ENCODE results near the gene CBARP. TPM values are rescaled to one million over a fixed set of nuclear protein-coding genes. Genes with fewer than 3 reads are reported as not detected.

Gene CBARP
- polyA plus RNA-seq, 1 donor from 2014 or later: 18.2 TPM

DNA sequence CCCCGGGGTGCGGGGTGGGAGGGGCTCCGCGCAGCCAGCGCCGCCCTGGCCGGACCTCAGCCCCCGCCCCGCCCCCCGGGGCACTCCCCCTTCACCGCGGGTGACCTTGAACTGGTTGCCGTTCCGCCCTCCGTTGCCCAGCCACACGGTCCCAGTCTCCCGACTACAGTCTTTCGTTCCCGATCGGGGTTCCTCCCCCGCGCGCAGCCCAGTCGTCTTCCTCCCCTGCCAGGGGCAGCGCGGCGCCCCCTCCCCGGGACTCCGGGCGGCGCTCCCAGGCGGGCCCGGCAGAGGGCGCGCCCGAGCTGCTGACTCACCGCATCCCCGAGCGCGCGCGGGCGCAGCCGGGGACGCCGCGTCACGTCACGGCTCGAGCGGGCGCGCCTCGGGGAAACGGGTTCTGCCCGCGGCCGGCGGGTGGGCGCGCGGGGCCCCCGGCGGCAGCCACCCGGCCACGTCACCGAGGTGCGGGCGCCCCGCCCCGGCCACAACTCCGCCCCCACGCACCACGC, 11.0 kb upstream of the CBARP start:
- peaks cover 4% of the 10 kb centered on the region for H4K20me1 ChIP-seq (ENCODE audit: insufficient read depth)
- H3K27me3 ChIP-seq (ENCODE audit: insufficient read depth, low read depth, low read length): no peaks in the 10 kb centered on the region
- no peak overlapping the region for H2AFZ ChIP-seq (ENCODE audit: low read depth, low read length)
- no peaks in the 10 kb centered on the region for H3K9me2 ChIP-seq (ENCODE audit: insufficient read depth, low read length)
- H3K79me2 ChIP-seq (replicated peaks; ENCODE audit: insufficient read depth, low read length): peaks cover 42% of the 10 kb centered on the region
- no peak overlapping the region for H3K4me2 ChIP-seq (ENCODE audit: low read length)
- peak overlapping the region; percentile 93 for H3K27ac ChIP-seq (ENCODE audit: low read length)
- no peaks in the 10 kb centered on the region for H3K36me3 ChIP-seq (ENCODE audit: insufficient read depth, low read length)
- peak overlapping the region; percentile 98 for H3K9ac ChIP-seq (ENCODE audit: low read length)
- peak overlapping the region; percentile 93 for H3K4me3 ChIP-seq (ENCODE audit: low read length)
- H3F3A ChIP-seq (ENCODE audit: insufficient read depth, low read length, poor library complexity, severe bottlenecking): no peaks in the 10 kb centered on the region
- no peaks in the 10 kb centered on the region for H3K9me3 ChIP-seq (ENCODE audit: low read length)
- TF ChIP-seq EP300 (conservative IDR thresholded peaks at IDR 0.05; ENCODE audit: poor library complexity, severe bottlenecking): peak; percentile 80
- peak; percentile 59 for TF ChIP-seq POLR2AphosphoS5 (IDR thresholded peaks at IDR 0.05)
- no peak for TF ChIP-seq TAF1 (IDR thresholded peaks at IDR 0.05; ENCODE audit: low read depth)
- peak; percentile 51 for TF ChIP-seq MXI1 (conservative IDR thresholded peaks at IDR 0.05; ENCODE audit: poor library complexity, severe bottlenecking)
- TF ChIP-seq SMC3 (conservative IDR thresholded peaks at IDR 0.05; ENCODE audit: poor library complexity): peak; percentile 70
- peak; percentile 94 for TF ChIP-seq CTCF (IDR thresholded peaks at IDR 0.05; ENCODE audit: poor library complexity, severe bottlenecking)
- peak; percentile 66 for TF ChIP-seq RAD21 (conservative IDR thresholded peaks at IDR 0.05)
- TF ChIP-seq EZH2 (IDR thresholded peaks at IDR 0.05; ENCODE audit: borderline replicate concordance, insufficient read depth, low read length, poor library complexity, severe bottlenecking): no peak
- TF ChIP-seq, protein P1, sequence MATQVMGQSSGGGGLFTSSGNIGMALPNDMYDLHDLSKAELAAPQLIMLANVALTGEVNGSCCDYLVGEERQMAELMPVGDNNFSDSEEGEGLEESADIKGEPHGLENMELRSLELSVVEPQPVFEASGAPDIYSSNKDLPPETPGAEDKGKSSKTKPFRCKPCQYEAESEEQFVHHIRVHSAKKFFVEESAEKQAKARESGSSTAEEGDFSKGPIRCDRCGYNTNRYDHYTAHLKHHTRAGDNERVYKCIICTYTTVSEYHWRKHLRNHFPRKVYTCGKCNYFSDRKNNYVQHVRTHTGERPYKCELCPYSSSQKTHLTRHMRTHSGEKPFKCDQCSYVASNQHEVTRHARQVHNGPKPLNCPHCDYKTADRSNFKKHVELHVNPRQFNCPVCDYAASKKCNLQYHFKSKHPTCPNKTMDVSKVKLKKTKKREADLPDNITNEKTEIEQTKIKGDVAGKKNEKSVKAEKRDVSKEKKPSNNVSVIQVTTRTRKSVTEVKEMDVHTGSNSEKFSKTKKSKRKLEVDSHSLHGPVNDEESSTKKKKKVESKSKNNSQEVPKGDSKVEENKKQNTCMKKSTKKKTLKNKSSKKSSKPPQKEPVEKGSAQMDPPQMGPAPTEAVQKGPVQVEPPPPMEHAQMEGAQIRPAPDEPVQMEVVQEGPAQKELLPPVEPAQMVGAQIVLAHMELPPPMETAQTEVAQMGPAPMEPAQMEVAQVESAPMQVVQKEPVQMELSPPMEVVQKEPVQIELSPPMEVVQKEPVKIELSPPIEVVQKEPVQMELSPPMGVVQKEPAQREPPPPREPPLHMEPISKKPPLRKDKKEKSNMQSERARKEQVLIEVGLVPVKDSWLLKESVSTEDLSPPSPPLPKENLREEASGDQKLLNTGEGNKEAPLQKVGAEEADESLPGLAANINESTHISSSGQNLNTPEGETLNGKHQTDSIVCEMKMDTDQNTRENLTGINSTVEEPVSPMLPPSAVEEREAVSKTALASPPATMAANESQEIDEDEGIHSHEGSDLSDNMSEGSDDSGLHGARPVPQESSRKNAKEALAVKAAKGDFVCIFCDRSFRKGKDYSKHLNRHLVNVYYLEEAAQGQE (IDR thresholded peaks at IDR 0.05; ENCODE audit: borderline replicate concordance): no peak

DNA sequence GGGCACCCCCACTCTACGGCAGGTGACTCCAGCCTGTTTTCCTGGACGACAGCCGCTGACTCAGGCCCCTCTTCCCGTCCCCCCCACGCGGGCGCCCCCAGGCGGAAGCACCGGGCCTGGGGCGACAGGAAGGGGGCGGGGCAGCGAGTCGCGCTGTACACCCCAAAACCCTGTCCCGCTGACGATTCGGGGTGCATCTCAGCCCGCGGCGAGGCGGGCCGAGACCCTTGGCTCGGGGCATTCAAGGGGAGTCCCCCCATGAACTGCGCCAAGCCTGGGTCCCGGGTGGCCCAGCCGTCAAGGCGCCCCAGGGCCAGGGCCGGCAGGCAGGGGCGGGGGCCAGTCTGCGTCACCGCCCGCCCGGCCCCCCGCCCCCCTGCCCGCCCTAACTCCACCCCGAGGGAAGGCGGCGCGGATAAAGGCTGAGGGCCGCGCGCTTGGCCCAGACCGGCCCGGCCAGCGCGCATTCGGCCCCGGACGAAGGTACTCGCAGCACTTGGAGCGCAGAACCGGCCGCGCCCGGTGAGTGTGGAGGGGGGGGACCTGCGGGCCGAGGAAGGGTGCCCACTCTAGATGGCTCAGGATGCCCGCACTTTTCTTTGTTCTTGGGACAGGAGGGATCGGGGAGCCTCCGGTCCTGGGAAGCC, 10.5 kb upstream of the CBARP start, which contains the start of gene MIDN:
MIDN (plus strand) TSS at position 445 of the 647 bp plus-strand sequence. CDS start 1,714 bp downstream, outside the sequence.
- H3K27ac ChIP-seq (ENCODE audit: low read length): peak within 1 kb of the TSS; percentile 93
- no peak within 1 kb of the TSS for H3K4me2 ChIP-seq (ENCODE audit: low read length)
- no peaks in the 10 kb centered on the region for H3K9me3 ChIP-seq (ENCODE audit: low read length)
- no peak within 1 kb of the TSS for H2AFZ ChIP-seq (ENCODE audit: low read depth, low read length)
- no peaks in the 10 kb centered on the region for H3K27me3 ChIP-seq (ENCODE audit: insufficient read depth, low read depth, low read length)
- H4K20me1 ChIP-seq (ENCODE audit: insufficient read depth): no peaks in the 10 kb centered on the region
- H3K79me2 ChIP-seq (replicated peaks; ENCODE audit: insufficient read depth, low read length): peaks cover 36% of the 10 kb centered on the region
- no peaks in the 10 kb centered on the region for H3K36me3 ChIP-seq (ENCODE audit: insufficient read depth, low read length)
- H3K9me2 ChIP-seq (ENCODE audit: insufficient read depth, low read length): no peaks in the 10 kb centered on the region
- peak within 1 kb of the TSS; percentile 93 for H3K4me3 ChIP-seq (ENCODE audit: low read length)
- TF ChIP-seq TAF1 (IDR thresholded peaks at IDR 0.05; ENCODE audit: low read depth) (peak; percentile 14), CTCF (IDR thresholded peaks at IDR 0.05; ENCODE audit: poor library complexity, severe bottlenecking) (peak; percentile 42), MXI1 (conservative IDR thresholded peaks at IDR 0.05; ENCODE audit: poor library complexity, severe bottlenecking) (no peak), EP300 (conservative IDR thresholded peaks at IDR 0.05; ENCODE audit: poor library complexity, severe bottlenecking) (no peak), EZH2 (IDR thresholded peaks at IDR 0.05; ENCODE audit: borderline replicate concordance, insufficient read depth, low read length, poor library complexity, severe bottlenecking) (no peak)
- TF ChIP-seq, protein P1 (IDR thresholded peaks at IDR 0.05; ENCODE audit: borderline replicate concordance): no peak
- peak within 1 kb of the TSS; percentile 98 for H3K9ac ChIP-seq (ENCODE audit: low read length)
- H3F3A ChIP-seq (ENCODE audit: insufficient read depth, low read length, poor library complexity, severe bottlenecking): no peaks in the 10 kb centered on the region
